WTC11 (cell line): Measurements from ENCODE around the gene FFAR1.

Experiments used
- ATF3 ChIP-seq: sonication (generic); formaldehyde crosslinking; conservative IDR thresholded peaks from 2 replicates; pipeline ENCODE4 v1.8.1; 2022; ENCODE audit warnings: mild to moderate bottlenecking, missing genetic modification reagents
- CBFB ChIP-seq: sonication (generic); formaldehyde crosslinking; IDR thresholded peaks from 2 replicates; pipeline ENCODE4 v1.8.1; 2022; ENCODE audit warnings: mild to moderate bottlenecking, low read depth, missing genetic modification reagents
- CTCF ChIP-seq: fragments of 200-600 bp; IDR thresholded peaks from 2 replicates; pipeline ENCODE4 v1.8.0; 2022; ENCODE audit warnings: antibody characterized with exemption
- E2F4 ChIP-seq: sonication (generic); formaldehyde crosslinking; IDR thresholded peaks from 2 replicates; pipeline ENCODE4 v1.8.1; 2022; ENCODE audit warnings: low read depth, mild to moderate bottlenecking, moderate library complexity, missing genetic modification reagents, borderline replicate concordance
- ESRRA ChIP-seq: sonication (generic); formaldehyde crosslinking; IDR thresholded peaks from 2 replicates; pipeline ENCODE4 v1.8.1; 2022; ENCODE audit warnings: mild to moderate bottlenecking, missing genetic modification reagents, borderline replicate concordance

- TF ChIP-seq CTCF, result no peak
- no peak for TF ChIP-seq ATF3
- TF ChIP-seq E2F4 (CRISPR knock-in tag), result no peak
- TF ChIP-seq CBFB (CRISPR knock-in tag), result no peak
- TF ChIP-seq ESRRA (CRISPR knock-in tag), result no peak
Measured at GRCh38 chr19:35355791-35356460, 8.2 kb downstream of the FFAR1 start.
